ENCODE measurements around the gene NANS.
"Not testable (repeated sequence)": the region's sequence is repeated elsewhere in the genome, so short reads cannot be mapped to it uniquely, and the experiment has no call there.

The NANS gene

GRCh38 chr9:98109052-98109451 is 52.5 kb downstream of the NANS start:
- Histone ChIP-seq H3K36me3 (ENCODE audit: control insufficient read depth, insufficient read depth, low read length) (no peaks in the 10 kb centered on the region), H3K27ac (ENCODE audit: insufficient read depth, low read length, poor library complexity, severe bottlenecking) (peak overlapping the region; percentile 74), H3K4me3 (ENCODE audit: insufficient read depth, low read depth, low read length, poor library complexity, severe bottlenecking) (no peak overlapping the region), H3K27me3 (replicated peaks; ENCODE audit: control insufficient read depth, insufficient read depth, low read length, poor library complexity, severe bottlenecking) (no peaks in the 10 kb centered on the region), H3K9me3 (ENCODE audit: control insufficient read depth, low read length) (no peaks in the 10 kb centered on the region), H3K4me1 (ENCODE audit: control insufficient read depth, insufficient read depth, low read length, poor library complexity, severe bottlenecking) (peaks cover 42% of the 10 kb centered on the region)
- DNase-seq: no peak

DNA sequence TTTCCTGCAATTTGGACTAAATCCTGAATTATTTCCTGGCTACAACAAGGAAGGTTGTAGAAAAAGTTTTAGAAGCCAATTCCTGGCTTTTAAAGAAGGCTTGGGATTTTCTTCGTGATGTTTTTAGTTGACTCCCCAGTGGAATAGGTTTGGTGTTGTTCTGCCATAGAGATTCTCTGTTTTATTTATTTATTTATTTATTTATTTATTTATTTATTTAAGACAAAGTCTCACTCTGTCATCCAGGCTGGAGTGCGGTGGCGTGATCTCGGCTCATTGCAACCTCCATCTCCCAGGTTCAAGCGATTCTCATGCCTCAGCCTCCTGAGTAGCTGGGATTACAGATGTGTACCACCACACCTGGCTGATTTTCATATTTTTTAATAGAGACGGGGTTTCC is 60.6 kb downstream of the NANS start:
- not testable (repeated sequence) for H3K9me3 ChIP-seq (ENCODE audit: control insufficient read depth, low read length); H3K27ac ChIP-seq (ENCODE audit: insufficient read depth, low read length, poor library complexity, severe bottlenecking); H3K4me3 ChIP-seq (ENCODE audit: insufficient read depth, low read depth, low read length, poor library complexity, severe bottlenecking); H3K36me3 ChIP-seq (ENCODE audit: control insufficient read depth, insufficient read depth, low read length); DNase-seq; H3K27me3 ChIP-seq (replicated peaks; ENCODE audit: control insufficient read depth, insufficient read depth, low read length, poor library complexity, severe bottlenecking)
- H3K4me1 ChIP-seq (ENCODE audit: control insufficient read depth, insufficient read depth, low read length, poor library complexity, severe bottlenecking): peaks cover 33% of the 10 kb centered on the region

- Histone ChIP-seq H3K4me1 (ENCODE audit: control insufficient read depth, insufficient read depth, low read length, poor library complexity, severe bottlenecking) (peaks cover 38% of the 10 kb centered on the region), H3K27ac (ENCODE audit: insufficient read depth, low read length, poor library complexity, severe bottlenecking) (peak overlapping the region; percentile 89)
- DNase-seq: peak in 1 of 3 donors; percentile 33
Measured at GRCh38 chr9:98117984-98118639, 61.6 kb downstream of the NANS start.

GRCh38 chr9:98118640-98119601 is 62.4 kb downstream of the NANS start, which contains the start of gene TRIM14:
TRIM14 (minus strand) TSS chr9:98119222; CDS start chr9:98119188, 34 bp downstream.
- H3K27ac ChIP-seq (ENCODE audit: insufficient read depth, low read length, poor library complexity, severe bottlenecking): peak within 1 kb of the TSS; percentile 89
- no peaks in the 10 kb centered on the region for H3K9me3 ChIP-seq (ENCODE audit: control insufficient read depth, low read length)
- peaks cover 38% of the 10 kb centered on the region for H3K4me1 ChIP-seq (ENCODE audit: control insufficient read depth, insufficient read depth, low read length, poor library complexity, severe bottlenecking)
- peak within 1 kb of the TSS; percentile 82 for H3K4me3 ChIP-seq (ENCODE audit: insufficient read depth, low read depth, low read length, poor library complexity, severe bottlenecking)
- H3K27me3 ChIP-seq (replicated peaks; ENCODE audit: control insufficient read depth, insufficient read depth, low read length, poor library complexity, severe bottlenecking): no peaks in the 10 kb centered on the region
- H3K36me3 ChIP-seq (ENCODE audit: control insufficient read depth, insufficient read depth, low read length): no peaks in the 10 kb centered on the region
- peak; percentile 30 to 61 (median 41) for DNase-seq

More at GRCh38 chr9:98117984-98118639, 61.6 kb downstream of the NANS start:
- Histone ChIP-seq H3K4me3 (ENCODE audit: insufficient read depth, low read depth, low read length, poor library complexity, severe bottlenecking) (peak overlapping the region; percentile 82), H3K27me3 (replicated peaks; ENCODE audit: control insufficient read depth, insufficient read depth, low read length, poor library complexity, severe bottlenecking) (no peaks in the 10 kb centered on the region), H3K36me3 (ENCODE audit: control insufficient read depth, insufficient read depth, low read length) (no peaks in the 10 kb centered on the region), H3K9me3 (ENCODE audit: control insufficient read depth, low read length) (no peaks in the 10 kb centered on the region)

DNA sequence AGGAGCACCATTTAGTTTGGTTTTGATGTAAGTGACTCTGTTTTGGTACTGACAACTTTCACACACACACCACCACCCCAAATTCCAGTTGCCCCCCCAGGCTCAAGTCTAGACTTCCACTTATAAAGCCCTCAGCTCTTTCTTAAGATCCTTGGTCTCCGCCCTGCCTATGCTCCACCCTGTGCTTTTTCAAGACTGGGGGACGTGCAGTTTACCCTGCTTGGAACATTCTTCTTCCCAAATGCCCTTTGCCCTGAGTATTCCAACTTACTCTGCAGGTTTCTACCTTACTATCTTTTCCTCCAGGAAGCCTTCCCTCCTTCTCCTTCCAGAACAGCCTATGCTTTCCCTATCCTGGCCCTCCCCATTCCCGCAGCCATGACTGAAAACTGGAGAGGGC is 63.9 kb downstream of the NANS start:
- Histone ChIP-seq H3K4me1 (ENCODE audit: control insufficient read depth, insufficient read depth, low read length, poor library complexity, severe bottlenecking) (peaks cover 38% of the 10 kb centered on the region), H3K27me3 (replicated peaks; ENCODE audit: control insufficient read depth, insufficient read depth, low read length, poor library complexity, severe bottlenecking) (no peaks in the 10 kb centered on the region), H3K36me3 (ENCODE audit: control insufficient read depth, insufficient read depth, low read length) (peaks cover 13% of the 10 kb centered on the region), H3K4me3 (ENCODE audit: insufficient read depth, low read depth, low read length, poor library complexity, severe bottlenecking) (peak overlapping the region; percentile 4), H3K27ac (ENCODE audit: insufficient read depth, low read length, poor library complexity, severe bottlenecking) (peak overlapping the region; percentile 49), H3K9me3 (ENCODE audit: control insufficient read depth, low read length) (no peaks in the 10 kb centered on the region)
- DNase-seq: no peak

GRCh38 chr9:98121058-98121457 is 64.5 kb downstream of the NANS start:
- no peaks in the 10 kb centered on the region for H3K9me3 ChIP-seq (ENCODE audit: control insufficient read depth, low read length)
- H3K27ac ChIP-seq (ENCODE audit: insufficient read depth, low read length, poor library complexity, severe bottlenecking): peak overlapping the region; percentile 49
- peak overlapping the region; percentile 4 for H3K4me3 ChIP-seq (ENCODE audit: insufficient read depth, low read depth, low read length, poor library complexity, severe bottlenecking)
- no peaks in the 10 kb centered on the region for H3K27me3 ChIP-seq (replicated peaks; ENCODE audit: control insufficient read depth, insufficient read depth, low read length, poor library complexity, severe bottlenecking)
- no peak for DNase-seq
- peaks cover 38% of the 10 kb centered on the region for H3K4me1 ChIP-seq (ENCODE audit: control insufficient read depth, insufficient read depth, low read length, poor library complexity, severe bottlenecking)
- H3K36me3 ChIP-seq (ENCODE audit: control insufficient read depth, insufficient read depth, low read length): peaks cover 13% of the 10 kb centered on the region

GRCh38 chr9:98124091-98124490 is 67.6 kb downstream of the NANS start:
- H3K27me3 ChIP-seq (replicated peaks; ENCODE audit: control insufficient read depth, insufficient read depth, low read length, poor library complexity, severe bottlenecking): not testable (repeated sequence)

DNA sequence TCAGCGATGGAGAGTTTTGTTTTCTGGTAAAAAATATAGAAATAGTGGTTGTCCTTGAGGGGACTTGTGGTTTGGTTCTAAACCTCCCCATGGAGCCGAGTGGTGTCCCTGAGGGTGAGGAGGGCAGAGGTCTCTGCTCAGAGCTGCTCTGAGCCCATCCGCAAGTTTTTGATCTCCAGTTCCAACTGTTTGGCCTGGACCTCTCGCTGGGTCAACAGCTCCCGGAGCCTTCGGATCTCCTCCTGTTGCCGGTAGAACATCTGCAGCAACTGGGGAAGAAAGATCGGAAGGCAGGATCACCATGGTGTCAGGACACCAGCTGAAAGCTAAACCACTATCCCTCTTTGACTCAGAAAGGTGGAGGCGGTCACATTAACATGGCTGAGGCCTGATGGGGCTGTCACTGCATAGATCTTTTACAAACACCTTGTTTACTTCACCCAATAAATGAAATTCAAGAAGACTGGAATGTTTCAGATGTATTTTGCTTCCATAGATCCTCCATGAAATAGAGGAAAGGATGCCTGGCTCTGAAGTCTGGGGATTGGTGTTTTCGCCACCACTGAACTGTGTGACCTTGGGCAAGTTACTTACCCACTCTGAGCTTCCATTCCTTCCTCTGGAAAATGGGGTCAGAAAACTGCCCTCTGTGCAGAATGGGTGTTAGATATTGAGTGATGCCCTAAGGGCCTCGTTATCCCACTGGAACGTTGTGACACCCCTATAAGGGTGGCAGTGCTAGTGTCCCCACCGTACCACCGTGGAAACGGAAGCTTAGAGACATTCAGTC is 68.3 kb downstream of the NANS start:
- Histone ChIP-seq H3K4me1 (ENCODE audit: control insufficient read depth, insufficient read depth, low read length, poor library complexity, severe bottlenecking) (peaks cover 25% of the 10 kb centered on the region), H3K9me3 (ENCODE audit: control insufficient read depth, low read length) (no peaks in the 10 kb centered on the region), H3K27me3 (replicated peaks; ENCODE audit: control insufficient read depth, insufficient read depth, low read length, poor library complexity, severe bottlenecking) (no peaks in the 10 kb centered on the region), H3K27ac (ENCODE audit: insufficient read depth, low read length, poor library complexity, severe bottlenecking) (no peak overlapping the region), H3K36me3 (ENCODE audit: control insufficient read depth, insufficient read depth, low read length) (peaks cover 23% of the 10 kb centered on the region), H3K4me3 (ENCODE audit: insufficient read depth, low read depth, low read length, poor library complexity, severe bottlenecking) (no peak overlapping the region)
- DNase-seq: no peak

More at GRCh38 chr9:98124091-98124490, 67.6 kb downstream of the NANS start:
- not testable (repeated sequence) for H3K27ac ChIP-seq (ENCODE audit: insufficient read depth, low read length, poor library complexity, severe bottlenecking); DNase-seq; H3K4me3 ChIP-seq (ENCODE audit: insufficient read depth, low read depth, low read length, poor library complexity, severe bottlenecking); H3K9me3 ChIP-seq (ENCODE audit: control insufficient read depth, low read length)
- H3K4me1 ChIP-seq (ENCODE audit: control insufficient read depth, insufficient read depth, low read length, poor library complexity, severe bottlenecking): peaks cover 26% of the 10 kb centered on the region
- H3K36me3 ChIP-seq (ENCODE audit: control insufficient read depth, insufficient read depth, low read length): peaks cover 19% of the 10 kb centered on the region

DNA sequence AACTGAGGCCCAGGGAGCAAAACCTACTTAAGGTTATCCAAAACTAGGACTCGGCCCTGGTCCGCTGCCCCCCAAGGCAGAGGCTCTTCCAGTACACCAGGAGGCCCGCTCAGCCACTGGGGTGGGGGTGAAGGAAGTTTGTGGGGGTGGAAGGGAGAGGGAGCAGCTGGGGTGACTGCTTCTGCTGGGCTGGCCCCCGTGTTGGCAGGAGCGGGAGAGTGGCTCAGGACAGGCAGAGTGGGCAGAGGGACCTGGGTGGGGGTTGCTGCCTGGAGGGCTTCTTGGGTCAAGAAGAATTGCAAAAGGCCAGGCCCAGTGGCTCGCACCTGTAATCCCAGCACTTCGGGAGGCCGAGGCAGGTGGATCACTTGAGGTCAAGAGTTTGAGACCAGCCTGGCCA is 70.7 kb downstream of the NANS start:
- no peak overlapping the region for H3K27ac ChIP-seq (ENCODE audit: insufficient read depth, low read length, poor library complexity, severe bottlenecking)
- H3K27me3 ChIP-seq (replicated peaks; ENCODE audit: control insufficient read depth, insufficient read depth, low read length, poor library complexity, severe bottlenecking): no peaks in the 10 kb centered on the region
- no peak for DNase-seq
- no peak overlapping the region for H3K4me3 ChIP-seq (ENCODE audit: insufficient read depth, low read depth, low read length, poor library complexity, severe bottlenecking)
- H3K9me3 ChIP-seq (ENCODE audit: control insufficient read depth, low read length): no peaks in the 10 kb centered on the region
- H3K36me3 ChIP-seq (ENCODE audit: control insufficient read depth, insufficient read depth, low read length): peaks cover 36% of the 10 kb centered on the region
- H3K4me1 ChIP-seq (ENCODE audit: control insufficient read depth, insufficient read depth, low read length, poor library complexity, severe bottlenecking): peaks cover 3% of the 10 kb centered on the region
